GM12878 (cell line): ENCODE measurements around the gene OSBPL5. TPM values are rescaled to one million over a fixed set of nuclear protein-coding genes. Genes with fewer than 3 reads are reported as not detected.

Source experiments
- ATAC-seq: fragments of 200-7000 bp; cut with Tn5 transposase; 3 replicates; pipeline ENCODE4 v1.9.1; 2020; ENCODE audit warnings: mild to moderate bottlenecking, moderate library complexity
- BruUV-seq: library from RNA; stranded (reverse); fragments of 400-500 nt; replicated peaks from 2 replicates; lab custom pipeline; 2021; lab: Mats Ljungman, UMichigan
- CTCF ChIA-PET: fragments of 300-600 bp; sonication (Branson Sonifier 250); formaldehyde crosslinking; extraction: SDS; loops from one replicate; lab custom pipeline; 2021; ENCODE audit warnings: inconsistent platforms; lab: Yijun Ruan, JAX
- POLR2A ChIA-PET: fragments of 350-600 bp; formaldehyde crosslinking; extraction: SDS; loops from one replicate; lab custom pipeline; 2021; ENCODE audit warnings: inconsistent platforms; lab: Charles Lee
- RAD21 ChIA-PET: fragments of 300-600 bp; sonication (Branson Sonifier 250); formaldehyde crosslinking; loops from one replicate; lab custom pipeline; 2023; ENCODE audit warnings: antibody characterized with exemption; ENCODE audit not compliant: unreplicated experiment; lab: Charles Lee
- SMC1A ChIA-PET: fragments of 300-600 bp; sonication (Branson Sonifier 250); formaldehyde crosslinking; loops from one replicate; lab custom pipeline; 2023; ENCODE audit not compliant: unreplicated experiment, uncharacterized antibody; lab: Charles Lee
- DNase-seq: peaks from one replicate; pipeline ENCODE4 v3.0.0-alpha.2; 2011; ENCODE audit warnings: low read depth, low spot score
- FAIRE-seq: peaks from 3 replicates; lab custom pipeline; 2011; peaks lifted over from hg19 to GRCh38; lab: Jason Lieb, UNC
- H2AFZ ChIP-seq: 2 replicates; pipeline ENCODE4 v1.6.0; 2011; ENCODE audit warnings: low read depth, low read length, control low read depth; ENCODE audit not compliant: control insufficient read depth
- H3K27ac ChIP-seq: 2 replicates; pipeline ENCODE4 v1.5.1; 2011; ENCODE audit warnings: control low read depth; ENCODE audit not compliant: control insufficient read depth, insufficient read depth
- H3K27me3 ChIP-seq, 2 experiments: replicated peaks in 1 of 2; 2 replicates each; pipeline versions ENCODE4 v1.6.0 to v1.6.1; 2011; ENCODE audit warnings: low read length in 1 of 2; ENCODE audit not compliant: control insufficient read depth in 2 of 2, insufficient read depth in 2 of 2
- H3K36me3 ChIP-seq, 2 experiments: 2 replicates each; pipeline ENCODE4 v1.5.1; 2011; ENCODE audit warnings: low read length in 1 of 2; ENCODE audit not compliant: control insufficient read depth in 2 of 2, insufficient read depth in 2 of 2
- H3K4me1 ChIP-seq: 2 replicates; pipeline ENCODE4 v1.6.1; 2011; ENCODE audit warnings: mild to moderate bottlenecking, low read length, moderate library complexity, mixed read lengths; ENCODE audit not compliant: control insufficient read depth, insufficient read depth
- H3K4me2 ChIP-seq: 2 replicates; pipeline ENCODE4 v1.6.0; 2011; ENCODE audit warnings: control low read depth; ENCODE audit not compliant: control insufficient read depth, insufficient read depth
- H3K4me3 ChIP-seq: fragments of 200-600 bp; sonication (generic); 2 replicates; pipeline ENCODE4 v1.5.1; 2016
- H3K79me2 ChIP-seq: 2 replicates; pipeline ENCODE4 v1.6.0; 2011; ENCODE audit warnings: low read length; ENCODE audit not compliant: control insufficient read depth, insufficient read depth
- H3K9ac ChIP-seq: 2 replicates; pipeline ENCODE4 v1.8.0; 2011; ENCODE audit warnings: low read length, control low read depth, mixed read lengths; ENCODE audit not compliant: control insufficient read depth, insufficient read depth
- H3K9me3 ChIP-seq: replicated peaks from 3 replicates; pipeline ENCODE4 v1.5.1; 2011; ENCODE audit warnings: mild to moderate bottlenecking, low read length; ENCODE audit not compliant: control insufficient read depth, insufficient read depth
- H4K20me1 ChIP-seq: 2 replicates; pipeline ENCODE4 v1.6.0; 2011; ENCODE audit not compliant: control insufficient read depth, insufficient read depth
- BCL3 ChIP-seq: IDR thresholded peaks from 2 replicates; pipeline ENCODE4 v1.6.1; 2011; ENCODE audit warnings: borderline replicate concordance, low read depth, mild to moderate bottlenecking, moderate library complexity, low read length; ENCODE audit not compliant: insufficient read depth, poor library complexity, severe bottlenecking
- ESRRA ChIP-seq: IDR thresholded peaks from 2 replicates; pipeline ENCODE4 v1.6.1; 2012; ENCODE audit warnings: mild to moderate bottlenecking, low read length, improper control_type of control experiment
- KDM1A ChIP-seq: fragments of 200-600 bp; sonication (generic); IDR thresholded peaks from 2 replicates; pipeline ENCODE4 v1.6.1; 2016; ENCODE audit warnings: borderline replicate concordance
- NFIC ChIP-seq: IDR thresholded peaks from 2 replicates; pipeline ENCODE4 v1.6.1; 2012; ENCODE audit warnings: low read depth, mild to moderate bottlenecking, inconsistent platforms, low read length, moderate library complexity
- PRDM15 ChIP-seq: fragments of 450-650 bp; formaldehyde crosslinking; IDR thresholded peaks from 2 replicates; pipeline ENCODE4 v1.4.0; 2020; ENCODE audit warnings: mild to moderate bottlenecking, moderate library complexity
- RAD21 ChIP-seq: IDR thresholded peaks from 2 replicates; pipeline ENCODE4 v1.6.1; 2011; ENCODE audit warnings: mild to moderate bottlenecking, low read depth, low read length, moderate library complexity; ENCODE audit not compliant: insufficient read depth
- RELA ChIP-seq: fragments of 450-650 bp; IDR thresholded peaks from 2 replicates; pipeline ENCODE4 v1.8.0; 2014; ENCODE audit warnings: borderline replicate concordance; ENCODE audit not compliant: partially characterized antibody
- SPI1 ChIP-seq: IDR thresholded peaks from 2 replicates; pipeline ENCODE4 v1.6.1; 2011; ENCODE audit warnings: low read depth, mild to moderate bottlenecking, low read length, moderate library complexity, borderline replicate concordance; ENCODE audit not compliant: insufficient read depth
- STAT3 ChIP-seq: IDR thresholded peaks from 2 replicates; pipeline ENCODE4 v1.6.1; 2011; ENCODE audit warnings: low read depth, low read length, improper control_type of control experiment
- TBL1XR1 ChIP-seq: IDR thresholded peaks from 2 replicates; pipeline ENCODE4 v1.6.1; 2012; ENCODE audit warnings: low read depth, low read length, improper control_type of control experiment
- ZNF622 ChIP-seq: fragments of 450-650 bp; IDR thresholded peaks from 2 replicates; pipeline ENCODE4 v1.6.1; 2017; ENCODE audit warnings: mild to moderate bottlenecking, inconsistent platforms
- WGBS: methylation state at CpG from one replicate; pipeline ENCODE4 v1.1.6; 2016; ENCODE audit warnings: low lambda C conversion rate; ENCODE audit not compliant: insufficient replicate concordance, insufficient coverage; ENCODE audit errors: missing lambda C conversion rate; 5-methylcytosine and 5-hydroxymethylcytosine counted together
- in situ Hi-C: fragments of 300-500 bp; cut with MboI; formaldehyde crosslinking; loops from 9 replicates; pipeline ENCODE4 v1.14.3; 2018; ENCODE audit warnings: mixed read lengths
- intact Hi-C: fragments of 100-400 bp; cut with micrococcal nuclease; formaldehyde crosslinking; loops from one replicate; pipeline ENCODE4 v1.14.2; 2022; ENCODE audit not compliant: unreplicated experiment
- polyA plus RNA-seq, 11 experiments: library from polyadenylated mRNA; depleted of rRNA in 4 of 11; unstranded in 6 of 11; stranded (reverse) in 5 of 11; fragments of >200 nt; fragmentation: Nextera tagmentation in 4 of 11; fragmentation: Illumina TruSeq in 1 of 11; extraction: Ambion mirVana in 4 of 11; extraction: Trizol in 1 of 11; gene quantifications; 1 replicate in 1 of 11; 2 replicates in 10 of 11; pipeline versions ENCODE4 v1.2.1 to v1.2.3, GENCODE V29; 2011 to 2016; ENCODE audit warnings: inconsistent platforms in 2 of 11, missing spikeins in 2 of 11, low read depth in 1 of 11
- total RNA-seq, 4 experiments: library from RNA; depleted of rRNA in 3 of 4; stranded (reverse); fragments of >200 nt in 3 of 4; fragmentation: Illumina TruSeq in 1 of 4; extraction: Trizol in 1 of 4; gene quantifications; 2 replicates each; pipeline versions ENCODE4 v1.2.1 to v1.2.3, GENCODE V29; 2013 to 2021

Gene OSBPL5
- total and polyA plus RNA-seq, 10 of the 15 experiments (the other 5 are each of a cell fraction or from before 2014, with no cell fraction given) = not detected

DNA sequence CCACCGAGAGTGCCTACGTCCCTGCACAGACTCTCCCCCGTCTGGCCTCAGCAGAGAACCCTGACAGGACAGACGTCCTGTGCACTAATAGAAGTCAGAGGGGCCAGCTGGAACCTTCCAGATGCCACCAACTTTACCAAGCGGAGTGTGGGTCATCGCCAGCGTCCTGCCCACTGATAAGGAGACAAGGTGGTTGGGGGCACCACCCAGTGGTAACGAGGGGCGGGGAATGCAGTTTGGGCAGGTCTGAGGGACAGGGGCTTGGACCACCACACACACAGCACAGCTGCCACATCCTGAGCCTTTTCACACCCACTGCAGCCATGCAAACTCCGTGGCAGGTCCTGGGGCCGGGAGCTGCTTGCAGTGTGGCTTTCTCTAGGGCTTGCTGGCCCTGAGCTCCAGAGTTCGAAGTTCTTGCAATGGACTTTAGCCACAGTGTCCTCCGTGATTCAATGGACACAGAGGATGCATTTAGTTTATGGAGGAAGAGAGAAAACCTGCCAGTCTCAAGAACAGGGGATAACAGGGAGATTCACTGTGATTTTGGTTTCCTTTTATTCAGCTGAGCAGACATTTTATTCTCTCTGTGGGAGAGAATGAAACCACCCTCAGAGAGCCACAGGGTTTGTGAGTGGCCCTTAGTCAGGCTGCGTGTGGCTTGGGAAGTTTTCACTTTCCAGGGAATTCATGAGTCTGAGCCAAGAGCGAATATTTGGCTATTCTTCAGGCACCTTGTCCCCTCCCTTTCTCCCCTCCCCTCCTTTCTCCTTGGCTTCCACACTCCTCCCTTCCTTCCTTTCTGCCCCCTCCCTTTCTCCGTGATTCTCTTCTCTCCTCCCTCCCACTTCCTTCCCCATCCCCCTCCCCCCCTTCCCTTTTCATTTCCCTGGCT lies 40.4 kb upstream of the OSBPL5 start:
- no peak for FAIRE-seq

More for the DNA sequence above, 40.4 kb upstream of the OSBPL5 start:
- no peak for ATAC-seq
- ChIA-PET POLR2A (no interaction called here), SMC1A (no interaction called here), RAD21 (no interaction called here), CTCF (no interaction called here)
- intact Hi-C loops (no loop called here), in situ Hi-C loops (no loop called here)
- Histone ChIP-seq H3K36me3 (no peaks in the 10 kb centered on the region), H3K9me3 (no peaks in the 10 kb centered on the region), H3K27me3 (peaks cover 2% of the 10 kb centered on the region in 2 experiments; a peak in 3 of 4 replicates), H4K20me1 (no peaks in the 10 kb centered on the region), H3K4me1 (no peaks in the 10 kb centered on the region), H3K9ac (no peak overlapping the region), H3K27ac (no peak overlapping the region), H3K4me2 (no peak overlapping the region), H2AFZ (no peak overlapping the region), H3K79me2 (no peaks in the 10 kb centered on the region), H3K4me3 (no peak overlapping the region)
- BruUV-seq = no TSS peak
- TF ChIP-seq SPI1 = no peak
- no peak for TF ChIP-seq TBL1XR1
- TF ChIP-seq ESRRA = no peak
- no peak for TF ChIP-seq NFIC
- no peak for TF ChIP-seq BCL3
- TF ChIP-seq STAT3 = no peak
- no peak for TF ChIP-seq KDM1A
- no peak for TF ChIP-seq ZNF622
- TF ChIP-seq RELA = no peak
- TF ChIP-seq PRDM15 (CRISPR knock-in tag) = no peak
- TF ChIP-seq RAD21 = no peak
- 23% methylated on average over 15 of the region's 16 CpGs for WGBS
- DNase-seq = no peak
